NCI-H2227 (cell line): Measurements from ENCODE around the gene SLC51A.
A peak's percentile ranks its signal among the peaks of the same experiment; 100 is the strongest.

Source experiments
- DNase-seq: peaks from one replicate; lab custom pipeline; 2025; ENCODE audit not compliant: unreplicated experiment; lab: John Stamatoyannopoulos, UW

The SLC51A gene

DNA sequence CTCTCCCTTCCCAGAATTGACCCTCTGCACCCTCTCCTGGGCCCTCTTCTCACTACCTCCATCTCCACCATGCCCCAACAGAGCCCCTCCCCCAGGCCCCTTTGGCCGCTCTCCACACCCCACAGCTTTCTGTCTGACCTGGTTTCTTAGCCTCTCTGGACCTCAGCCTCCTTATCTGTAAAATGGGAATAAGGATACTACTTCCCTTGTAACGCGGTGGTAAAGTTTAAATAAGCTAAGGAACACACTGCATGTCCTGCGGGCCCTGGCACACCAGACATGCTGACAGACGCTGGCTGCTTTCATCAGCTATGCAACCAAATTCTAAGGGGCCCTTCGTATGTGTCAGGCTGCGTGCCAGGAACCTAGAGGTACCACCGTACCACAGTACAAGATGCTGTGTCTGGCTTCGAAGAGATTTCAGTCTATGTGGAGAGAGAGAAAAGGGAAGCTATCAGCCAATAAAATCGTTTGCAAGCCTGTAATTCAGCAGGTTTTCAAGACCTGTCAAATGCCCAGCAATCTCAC, 777 bp upstream of the SLC51A start:
- no peak for DNase-seq

- no peak for DNase-seq
Measured at GRCh38 chr3:196216681-196217211, 412 bp downstream of the SLC51A start.

DNA sequence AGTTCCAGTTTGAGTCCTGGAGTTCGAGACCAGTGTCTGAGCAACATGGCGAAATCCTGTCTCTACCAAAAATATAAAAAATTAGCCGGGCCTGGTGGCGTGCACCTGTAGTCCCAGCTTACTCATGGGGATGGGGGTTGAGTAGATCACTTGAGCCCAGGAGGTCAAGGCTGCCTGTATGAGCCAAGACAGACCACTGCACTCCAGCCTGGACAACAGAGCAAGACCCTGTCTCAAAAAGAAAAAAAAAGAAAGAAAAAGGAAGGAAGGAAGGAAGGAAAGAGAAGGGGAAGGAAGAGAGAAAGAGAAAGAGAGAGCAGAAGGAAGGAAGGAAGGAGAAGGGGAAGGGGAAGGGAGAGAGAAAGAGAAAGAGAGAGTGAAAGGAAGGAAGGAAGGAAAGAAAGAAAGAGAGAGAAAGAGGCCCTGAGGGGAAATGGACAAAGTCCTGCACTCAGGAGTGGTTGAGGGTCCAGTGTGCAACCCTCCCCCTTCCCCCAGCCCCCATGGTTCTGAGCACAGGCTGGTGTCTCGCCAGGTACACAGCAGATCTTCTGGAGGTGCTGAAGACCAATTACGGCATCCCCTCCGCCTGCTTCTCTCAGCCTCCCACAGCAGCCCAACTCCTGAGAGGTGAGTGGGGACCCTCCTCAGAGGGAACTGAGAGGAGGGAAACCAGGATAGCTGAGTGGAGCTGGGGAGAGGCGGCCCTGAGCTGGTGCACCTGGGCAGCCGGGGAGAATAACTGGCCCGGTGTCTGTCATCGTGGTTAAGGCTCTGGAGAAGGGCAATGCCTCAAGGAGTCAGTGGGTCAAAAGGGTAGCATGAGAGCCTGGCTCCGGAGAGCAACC, 1.2 kb downstream of the SLC51A start:
- no peak for DNase-seq

DNA sequence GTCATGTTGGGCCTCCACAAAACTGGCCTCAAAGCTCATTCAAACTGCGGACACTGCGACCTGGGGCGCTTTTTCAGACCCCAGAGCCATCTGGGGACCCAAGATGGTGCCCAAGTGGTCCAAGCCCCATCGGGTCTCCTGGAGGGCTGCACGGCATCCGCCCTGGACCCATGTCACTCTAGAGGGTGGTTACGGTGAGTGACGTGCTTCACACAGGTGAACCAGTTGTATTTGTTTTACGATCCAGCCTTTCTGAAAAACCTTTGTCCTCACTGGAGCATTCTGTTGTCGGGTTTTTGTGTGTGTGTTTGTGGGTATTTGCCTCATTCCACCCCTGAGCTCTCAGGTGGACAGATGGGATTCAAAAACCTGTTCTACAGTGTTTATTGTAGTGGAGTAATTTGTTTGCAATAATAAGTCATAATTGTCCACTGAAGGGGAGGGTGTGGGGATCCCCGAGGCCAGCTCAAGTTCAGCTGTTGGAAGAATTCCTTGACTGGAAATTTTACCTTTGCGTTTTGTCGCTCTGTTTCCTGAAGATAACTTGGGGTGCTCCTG, 1.9 kb downstream of the SLC51A start:
- no peak for DNase-seq

DNA sequence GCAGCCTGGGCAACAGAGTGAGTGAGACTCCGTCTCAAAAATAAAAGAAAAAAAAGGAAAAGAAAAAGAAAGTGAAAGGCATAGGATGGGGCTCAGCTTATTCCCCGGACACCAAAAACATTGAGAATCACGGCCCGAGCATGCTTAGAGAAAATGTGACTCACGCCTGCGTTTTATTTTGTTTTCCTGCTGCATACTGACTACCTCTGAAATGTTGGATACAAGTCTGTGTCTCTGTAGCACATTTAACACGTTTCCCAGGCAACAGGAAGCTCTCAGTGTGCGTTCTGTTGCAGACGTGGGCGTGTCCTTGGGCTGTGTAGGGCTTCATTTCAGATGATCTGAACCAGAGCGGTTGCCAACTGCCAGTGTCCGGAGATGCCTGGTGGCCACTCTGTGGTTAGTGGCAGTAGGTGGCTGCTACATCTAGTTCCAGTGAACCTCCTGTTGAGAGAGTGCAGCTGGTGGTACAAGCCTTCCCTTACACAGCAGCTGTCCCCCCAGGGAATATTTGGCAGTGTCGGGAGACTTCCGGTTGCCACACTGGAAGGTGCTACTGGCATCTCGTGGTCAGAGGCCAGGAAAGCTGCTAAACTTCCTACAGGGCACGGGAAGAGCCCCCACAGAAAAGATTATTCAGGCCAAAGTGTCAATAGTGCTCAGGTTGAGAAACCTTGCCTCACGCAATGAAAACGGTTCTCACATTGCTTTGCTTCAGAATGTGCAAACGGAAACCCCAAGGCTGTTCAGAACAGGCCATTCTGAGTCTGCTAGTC, 3.0 kb downstream of the SLC51A start:
- DNase-seq = peak; percentile 89

DNA sequence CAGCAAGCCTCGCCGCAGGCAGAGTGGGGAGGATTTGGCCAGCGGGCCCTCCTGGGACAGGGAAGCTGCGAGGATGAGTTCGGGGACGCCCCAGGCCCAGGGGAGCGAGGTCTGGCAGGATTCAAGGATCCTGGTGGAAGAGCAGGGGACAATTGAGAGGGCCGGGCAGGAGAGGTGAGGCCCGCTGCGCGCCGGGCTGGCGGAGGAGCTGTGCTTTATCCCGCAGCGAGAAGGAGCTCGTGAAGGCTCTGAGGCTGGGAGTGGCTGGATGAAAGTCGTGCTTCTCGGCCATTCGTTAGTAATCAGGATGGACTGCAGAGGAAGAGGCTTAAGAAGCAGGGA, 3.6 kb downstream of the SLC51A start:
- peak; percentile 53 for DNase-seq

DNA sequence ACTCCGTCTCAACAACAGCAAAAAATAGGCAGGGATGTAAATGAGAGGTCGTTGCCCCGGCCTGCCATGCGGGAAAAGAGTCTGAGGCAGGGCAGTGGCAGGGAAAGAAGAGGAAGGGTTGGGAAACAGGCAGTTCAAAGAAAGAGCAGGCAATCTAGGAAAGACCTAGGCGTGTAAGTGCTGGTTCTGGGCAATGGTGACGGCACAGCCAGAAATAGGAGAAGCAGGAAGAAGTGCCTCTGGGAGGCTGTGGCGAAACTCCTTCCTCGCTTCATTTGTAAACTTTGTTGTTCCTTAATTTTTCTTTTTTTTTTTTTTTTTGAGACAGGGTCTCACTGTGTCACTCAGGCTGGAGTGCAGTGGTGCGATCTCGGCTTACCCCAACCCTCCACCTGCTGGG, 4.3 kb downstream of the SLC51A start:
- DNase-seq = no peak

DNA sequence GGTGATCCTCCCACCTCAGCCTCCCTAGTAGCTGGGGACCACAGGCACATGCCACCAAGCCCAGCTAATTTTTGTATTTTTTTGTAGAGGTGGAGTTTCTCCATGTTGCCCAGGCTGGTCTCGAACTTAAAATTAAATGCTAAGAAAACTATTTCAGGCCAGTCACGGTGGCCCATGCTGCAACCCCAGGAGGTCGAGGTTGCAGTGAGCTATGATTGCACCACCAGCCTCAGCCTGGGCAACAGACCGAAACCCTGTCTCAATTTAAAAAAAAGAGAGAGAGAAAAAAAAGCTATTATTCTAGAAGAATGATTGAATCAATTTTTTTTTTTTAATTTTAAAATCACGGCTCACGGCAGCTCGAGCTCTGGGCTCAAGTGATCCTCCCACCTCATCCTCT, 4.7 kb downstream of the SLC51A start:
- no peak for DNase-seq

- DNase-seq = peak; percentile 16
Measured at GRCh38 chr3:196222876-196223595, 6.7 kb downstream of the SLC51A start.

DNA sequence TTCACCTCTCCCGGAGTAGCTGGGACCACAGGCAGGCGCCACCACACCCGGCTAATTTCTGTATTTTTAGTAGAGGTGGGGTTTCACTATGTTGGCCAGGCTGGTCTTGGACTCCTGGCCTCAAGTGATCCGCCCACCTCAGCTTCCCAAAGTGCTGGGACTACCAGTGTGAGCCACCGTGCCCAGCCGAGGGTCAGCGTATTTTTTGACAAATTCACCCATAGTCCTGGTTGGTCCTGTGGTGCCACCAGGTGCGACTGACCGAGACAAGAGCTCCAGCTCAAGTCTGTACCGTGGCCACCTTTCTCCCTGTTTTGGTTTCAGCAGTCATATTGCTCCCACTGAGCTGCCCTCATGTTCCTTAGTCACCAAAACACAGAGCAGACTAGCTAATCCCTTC, 8.8 kb downstream of the SLC51A start:
- DNase-seq = no peak

DNA sequence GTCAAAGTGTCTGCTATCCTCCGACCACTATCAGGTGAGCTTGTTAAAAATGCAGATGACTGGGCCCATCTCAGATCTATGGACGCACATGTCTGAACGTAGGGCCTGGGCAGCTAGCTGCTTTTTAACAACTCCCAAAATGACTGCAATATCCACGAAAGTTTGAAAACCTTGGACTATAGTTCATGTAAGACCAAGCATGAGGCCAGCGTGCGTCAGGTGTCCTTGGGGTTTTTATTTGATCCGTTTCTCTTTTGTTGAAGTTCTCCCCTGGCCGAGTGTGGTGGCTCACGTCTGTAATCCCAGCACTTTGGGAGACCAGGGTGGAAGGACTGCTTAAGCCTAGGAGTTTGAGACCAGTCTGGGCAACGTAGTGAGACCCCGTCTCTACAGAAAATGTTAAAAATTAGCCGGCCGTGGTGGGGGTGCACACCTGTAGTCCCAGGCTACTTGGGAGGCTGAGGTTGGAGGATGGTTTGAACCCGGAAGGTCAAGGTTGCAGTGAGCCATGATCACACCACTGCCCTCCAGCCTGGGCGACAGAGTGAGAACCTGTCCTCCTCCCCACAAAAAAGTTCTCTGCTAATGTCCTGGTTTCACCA, 9.5 kb downstream of the SLC51A start:
- DNase-seq = no peak

- DNase-seq = no peak
Measured at GRCh38 chr3:196227121-196227561, 10.8 kb downstream of the SLC51A start.

DNA sequence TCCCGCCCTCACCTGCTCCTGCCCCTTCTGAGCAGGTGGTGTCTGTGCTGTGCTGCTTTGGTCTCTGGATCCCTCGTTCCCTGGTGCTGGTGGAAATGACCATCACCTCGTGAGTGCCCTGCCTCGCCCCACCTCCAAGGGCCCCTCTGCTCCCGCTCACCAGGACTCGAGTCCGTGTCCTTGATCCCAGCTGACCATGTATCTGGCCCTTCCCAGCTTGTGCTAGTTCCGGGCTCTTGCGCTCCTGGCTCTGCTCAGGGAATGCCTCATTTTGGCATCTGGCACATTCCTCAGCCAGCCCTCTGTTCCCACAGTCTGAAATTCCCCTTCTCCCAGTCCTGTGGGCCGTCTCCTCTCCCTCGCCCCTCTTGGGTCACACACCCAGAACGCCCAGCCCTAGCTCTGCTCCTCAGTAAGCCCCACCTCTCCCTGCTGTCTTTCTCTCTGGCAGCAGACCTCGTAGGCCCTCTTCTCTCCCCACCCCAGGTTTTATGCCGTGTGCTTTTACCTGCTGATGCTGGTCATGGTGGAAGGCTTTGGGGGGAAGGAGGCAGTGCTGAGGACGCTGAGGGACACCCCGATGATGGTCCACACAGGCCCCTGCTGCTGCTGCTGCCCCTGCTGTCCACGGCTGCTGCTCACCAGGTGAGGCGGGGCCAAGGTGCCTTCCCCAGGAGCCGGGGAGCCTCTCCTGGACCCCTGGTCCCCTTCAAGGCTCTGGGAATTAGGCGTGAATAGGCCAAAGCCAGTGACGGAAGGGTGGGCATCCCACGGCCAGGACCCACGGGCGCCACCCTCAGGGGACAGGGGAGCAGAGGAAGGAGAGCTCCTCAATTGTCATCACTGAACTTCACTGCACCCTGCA, 11.5 kb downstream of the SLC51A start:
- DNase-seq = no peak

DNA sequence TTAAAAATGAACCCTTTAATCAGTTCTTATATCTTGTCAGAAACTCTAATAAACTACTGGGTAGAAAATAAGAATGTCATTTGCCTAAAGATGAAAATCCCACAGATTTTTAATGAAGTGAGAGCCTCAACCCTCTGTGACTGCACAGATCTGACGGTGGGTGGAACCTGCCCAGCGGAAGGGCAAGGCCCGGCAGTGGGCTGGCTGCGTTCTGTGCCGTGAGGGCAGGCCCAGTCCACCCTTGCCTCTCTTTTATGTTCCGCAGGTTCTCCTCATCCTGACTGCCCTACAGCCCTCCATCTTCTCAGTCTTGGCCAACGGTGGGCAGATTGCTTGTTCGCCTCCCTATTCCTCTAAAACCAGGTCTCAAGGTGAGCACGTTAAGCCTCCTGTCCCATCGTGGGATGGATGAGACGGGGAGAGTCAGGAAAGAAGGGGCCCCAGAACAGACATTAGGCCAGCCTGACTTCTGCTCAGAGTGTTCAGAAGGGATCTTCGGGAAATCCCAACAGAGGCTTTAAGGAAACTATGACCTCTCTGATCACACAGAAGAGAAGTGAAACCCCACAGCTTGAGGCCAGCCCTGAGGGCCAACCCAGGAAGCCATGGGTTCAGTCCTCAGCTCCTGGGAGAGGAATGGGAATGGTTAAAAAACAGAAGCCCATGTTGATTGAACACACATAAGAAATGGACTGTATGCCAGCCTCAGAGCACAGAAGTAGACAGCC, 16.0 kb downstream of the SLC51A start:
- DNase-seq = no peak

GRCh38 chr3:196232882-196233251, 16.5 kb downstream of the SLC51A start:
- DNase-seq = no peak

DNA sequence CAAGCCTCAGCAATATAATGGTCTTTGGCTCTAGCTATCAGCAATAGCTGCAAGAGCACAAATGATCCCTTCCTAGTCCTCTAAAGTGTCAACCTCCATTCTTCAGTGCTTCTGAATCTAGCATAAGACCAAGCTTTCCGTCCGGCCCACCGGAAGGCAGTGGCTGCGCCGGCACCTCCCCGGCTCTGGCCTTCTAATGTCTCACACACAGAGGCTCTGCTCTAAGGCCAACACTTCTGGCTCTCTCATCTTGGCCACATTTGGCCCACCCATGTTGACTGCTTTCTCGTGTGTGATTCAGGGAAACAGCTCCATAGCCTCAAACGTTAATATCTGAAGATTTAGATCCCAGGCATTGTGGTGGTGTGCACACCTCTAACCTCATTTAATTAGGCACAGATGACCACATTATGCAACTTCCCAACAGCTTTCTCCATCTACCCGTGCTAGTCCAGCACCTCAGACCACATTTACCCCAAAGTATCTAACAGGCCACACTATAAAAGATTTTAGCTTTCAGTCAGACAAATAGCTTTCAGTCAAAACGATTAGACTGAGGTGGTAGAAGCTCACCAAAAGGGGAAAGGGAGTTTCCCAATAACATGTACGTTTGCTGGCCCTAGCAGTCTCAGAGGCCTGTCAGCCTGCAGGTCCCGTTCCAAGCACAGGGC, 19.3 kb downstream of the SLC51A start:
- DNase-seq = no peak

- no peak for DNase-seq
Measured at GRCh38 chr3:196236223-196236622, 19.9 kb downstream of the SLC51A start.

- no peak for DNase-seq
Measured at GRCh38 chr3:196237203-196237602, 20.9 kb downstream of the SLC51A start.
